A549 (cell line): ENCODE results near the gene ZNF536. TPM values are rescaled to one million over a fixed set of nuclear protein-coding genes. Genes with fewer than 3 reads are reported as not detected.
A peak's percentile ranks its signal among the peaks of the same experiment; 100 is the strongest.
"Not testable (repeated sequence)": the region's sequence is repeated elsewhere in the genome, so short reads cannot be mapped to it uniquely, and the experiment has no call there.

ENCODE experiments used
- ATAC-seq, 2 experiments: fragments of 200-7000 bp in 1 of 2; fragments of >200 bp in 1 of 2; cut with Nextera tagmentation in 1 of 2; cut with Tn5 transposase in 1 of 2; 3 replicates each; pipeline versions ENCODE4 v1.8.0 to v1.9.1; 2018 to 2020; ENCODE audit warnings: mild to moderate bottlenecking in 1 of 2, moderate library complexity in 1 of 2
- CTCF ChIA-PET: fragments of 300-600 bp; sonication (Branson Sonifier 250); formaldehyde crosslinking; extraction: SDS; loops from one replicate; lab custom pipeline; 2021; ENCODE audit warnings: antibody characterized with exemption, inconsistent platforms; lab: Yijun Ruan, JAX
- POLR2A ChIA-PET: fragments of 350-600 bp; formaldehyde crosslinking; extraction: SDS; loops from one replicate; lab custom pipeline; 2021; ENCODE audit warnings: antibody characterized with exemption, inconsistent platforms; lab: Yijun Ruan, JAX
- DNase-seq, 2 experiments: peaks; one replicate each; pipeline versions ENCODE4 v3.0.0 to v3.0.0-alpha.2; 2011 to 2016; ENCODE audit warnings: low read depth in 1 of 2, low spot score in 1 of 2
- FAIRE-seq: peaks from 2 replicates; lab custom pipeline; 2011; peaks lifted over from hg19 to GRCh38; lab: Jason Lieb, UNC
- H3K27ac ChIP-seq, 2 experiments: fragments of >200 bp; sonication (Bioruptor Twin); formaldehyde crosslinking; 3 replicates each; pipeline ENCODE4 v1.5.1; 2016 to 2017
- H3K4me1 ChIP-seq: fragments of >200 bp; sonication (Bioruptor Twin); formaldehyde crosslinking; 3 replicates; pipeline ENCODE4 v1.6.1; 2016
- H3K4me2 ChIP-seq: fragments of >200 bp; sonication (Bioruptor Twin); formaldehyde crosslinking; 3 replicates; pipeline ENCODE4 v1.6.1; 2016
- H3K4me3 ChIP-seq: fragments of >200 bp; sonication (Bioruptor Twin); formaldehyde crosslinking; 3 replicates; pipeline ENCODE4 v1.5.1; 2016
- H3K9me3 ChIP-seq: fragments of >200 bp; sonication (Bioruptor Twin); formaldehyde crosslinking; 3 replicates; pipeline ENCODE4 v1.6.1; 2016
- ATOH8 ChIP-seq: fragments of 250-450 bp; sonication (Bioruptor Pico); IDR thresholded peaks from 2 replicates; pipeline ENCODE4 v1.5.0; 2020; ENCODE audit warnings: low read depth, mild to moderate bottlenecking, moderate library complexity
- CTCF ChIP-seq: fragments of >200 bp; sonication (Bioruptor Twin); formaldehyde crosslinking; IDR thresholded peaks from 3 replicates; pipeline ENCODE4 v1.5.1; 2016
- EHMT2 ChIP-seq: fragments of 200-600 bp; sonication (generic); IDR thresholded peaks from 2 replicates; pipeline ENCODE4 v1.6.1; 2016; ENCODE audit warnings: antibody characterized with exemption, low read depth, mild to moderate bottlenecking, moderate library complexity
- ELK1 ChIP-seq: fragments of 150-350 bp; IDR thresholded peaks from 2 replicates; pipeline ENCODE4 v1.6.1; 2014; ENCODE audit warnings: low read depth, mild to moderate bottlenecking, low read length
- EP300 ChIP-seq, 2 experiments: fragments of >200 bp; sonication (Bioruptor Twin); formaldehyde crosslinking; IDR thresholded peaks; 2 replicates in 1 of 2; 3 replicates in 1 of 2; pipeline ENCODE4 v1.6.1; 2016 to 2017
- FOSL2 ChIP-seq, 2 experiments: fragments of 450-650 bp in 1 of 2; fragments of >200 bp in 1 of 2; sonication (Bioruptor Twin) in 1 of 2; formaldehyde crosslinking; IDR thresholded peaks; 2 replicates each; pipeline versions ENCODE4 v1.5.0 to v1.6.1; 2016 to 2020; ENCODE audit warnings: mild to moderate bottlenecking in 1 of 2, moderate library complexity in 1 of 2
- HMGXB4 ChIP-seq: fragments of 250-450 bp; sonication (Bioruptor Pico); IDR thresholded peaks from 2 replicates; pipeline ENCODE4 v1.5.0; 2021; ENCODE audit warnings: mild to moderate bottlenecking, moderate library complexity, borderline replicate concordance
- JUNB ChIP-seq: fragments of >200 bp; sonication (Bioruptor Twin); formaldehyde crosslinking; IDR thresholded peaks from 2 replicates; pipeline ENCODE4 v1.6.1; 2016
- MAZ ChIP-seq: fragments of 150-350 bp; IDR thresholded peaks from 2 replicates; pipeline ENCODE4 v1.6.1; 2014; ENCODE audit warnings: antibody characterized with exemption, low read depth, low read length, borderline replicate concordance
- NR3C1 ChIP-seq: fragments of >200 bp; sonication (Bioruptor Twin); formaldehyde crosslinking; IDR thresholded peaks from 3 replicates; pipeline ENCODE4 v1.6.1; 2017
- REST ChIP-seq: fragments of 200-600 bp; sonication (generic); IDR thresholded peaks from 2 replicates; pipeline ENCODE4 v1.6.1; 2016; ENCODE audit warnings: antibody characterized with exemption, mild to moderate bottlenecking, moderate library complexity
- TP53 ChIP-seq: fragments of 250-450 bp; sonication (Bioruptor Pico); IDR thresholded peaks from 2 replicates; pipeline ENCODE4 v1.5.0; 2021; ENCODE audit warnings: mild to moderate bottlenecking, moderate library complexity
- ZFP36 ChIP-seq: fragments of 450-650 bp; IDR thresholded peaks from 2 replicates; pipeline ENCODE4 v1.6.1; 2014; ENCODE audit warnings: borderline replicate concordance; ENCODE audit not compliant: partially characterized antibody
- ZSCAN20 ChIP-seq: fragments of 250-450 bp; sonication (Bioruptor Pico); IDR thresholded peaks from 2 replicates; pipeline ENCODE4 v1.8.0; 2022; ENCODE audit warnings: mild to moderate bottlenecking, moderate library complexity
- WGBS: methylation state at CpG from one replicate; pipeline ENCODE4 v1.1.6; 2017; ENCODE audit errors: missing lambda C conversion rate; 5-methylcytosine and 5-hydroxymethylcytosine counted together
- polyA plus RNA-seq, 4 experiments: library from polyadenylated mRNA; depleted of rRNA in 3 of 4; stranded (reverse); fragments of >200 nt; fragmentation: RNase III in 1 of 4; extraction: RNeasy Plus Mini Kit Qiagen cat#74134 plus additional on column Dnase treatment in 1 of 4; gene quantifications; 2 replicates in 3 of 4; 3 replicates in 1 of 4; pipeline ENCODE4 v1.2.3, GENCODE V29; 2011 to 2017

Gene ZNF536
- polyA plus RNA-seq, 2 of the 4 experiments (the other 2 are of a cell fraction): not detected

- ChIA-PET POLR2A (interaction anchor here (0.6 kb wide), 1 partner anchor 36 kb away, joined by 4 read pairs; no protein-coding TSS in a partner anchor), CTCF (interaction anchor here (0.6 kb wide), 1 partner anchor 305 kb away, joined by 3 read pairs; no protein-coding TSS in a partner anchor)
- no peak for TF ChIP-seq HMGXB4 (CRISPR knock-in tag)
- TF ChIP-seq ZSCAN20 (CRISPR knock-in tag): no peak
- TF ChIP-seq EHMT2: no peak
- Histone ChIP-seq H3K4me1 (no peaks in the 10 kb centered on the region), H3K27ac (no peak overlapping the region), H3K4me3 (no peak overlapping the region), H3K4me2 (no peak overlapping the region), H3K9me3 (no peaks in the 10 kb centered on the region)
- DNase-seq (no peak), ATAC-seq (no peak), FAIRE-seq (no peak)
- WGBS: 0% methylated on average over 2 of the region's 2 CpGs
These were observed 44.2 kb downstream of the ZNF536 start for GRCh38 chr19:30416375-30416774.

- H3K9me3 ChIP-seq, H3K27ac ChIP-seq, H3K4me2 ChIP-seq, POLR2A ChIA-PET, FAIRE-seq, H3K4me3 ChIP-seq, ATAC-seq, CTCF ChIA-PET, H3K4me1 ChIP-seq: not testable (repeated sequence)
- WGBS: 5% methylated on average over 4 of the region's 4 CpGs
- peak in 1 of 2 experiments; percentile 37 for DNase-seq
These were observed 45.0 kb downstream of the ZNF536 start for GRCh38 chr19:30417166-30417565.

GRCh38 chr19:30419568-30420180 is 47.5 kb downstream of the ZNF536 start:
- POLR2A ChIA-PET: no interaction called here
- CTCF ChIA-PET: interaction anchor here (1.5 kb wide), 2 partner anchors 9 to 22 kb away, joined by 3 read pairs; no protein-coding TSS in a partner anchor
- no peak overlapping the region for H3K4me3 ChIP-seq
- no peaks in the 10 kb centered on the region for H3K9me3 ChIP-seq
- 0 out of 3 replicates have a peak overlapping the region, but pooled peaks have one; percentile 4 for H3K4me2 ChIP-seq
- no peaks in the 10 kb centered on the region for H3K4me1 ChIP-seq
- ATAC-seq: peak; percentile 69 to 78; a peak in 5 of 6 replicates
- 12% methylated on average over 15 of the region's 15 CpGs for WGBS
- H3K27ac ChIP-seq: no peak overlapping the region
- no peak for DNase-seq
- FAIRE-seq: peak; percentile 76
- TF ChIP-seq FOSL2 (IDR thresholded peaks at IDR 0.05) (no peak), FOSL2 (CRISPR knock-in tag; IDR thresholded peaks at IDR 0.05) (peak; percentile 34; the same call in 1 of the 2 replicates), EP300 (IDR thresholded peaks at IDR 0.05) (no peak)

GRCh38 chr19:30420316-30420715 is 48.1 kb downstream of the ZNF536 start:
- Histone ChIP-seq H3K4me1 (no peaks in the 10 kb centered on the region), H3K9me3 (no peaks in the 10 kb centered on the region), H3K27ac (no peak overlapping the region), H3K4me2 (no peak overlapping the region), H3K4me3 (no peak overlapping the region)
- DNase-seq (no peak), FAIRE-seq (no peak), ATAC-seq (no peak)
- 77% methylated on average over 8 of the region's 8 CpGs for WGBS
- ChIA-PET POLR2A (no interaction called here), CTCF (interaction anchor here (1.5 kb wide), 1 partner anchor 9 kb away, joined by 3 read pairs; no protein-coding TSS in a partner anchor)
- no peak for TF ChIP-seq TP53 (CRISPR knock-in tag)

- Histone ChIP-seq H3K4me3 (no peak overlapping the region), H3K4me1 (no peaks in the 10 kb centered on the region), H3K4me2 (no peak overlapping the region), H3K27ac (no peak overlapping the region), H3K9me3 (no peaks in the 10 kb centered on the region)
- ATAC-seq: no peak
- POLR2A ChIA-PET: no interaction called here
- CTCF ChIA-PET: interaction anchor here (1.5 kb wide), 1 partner anchor 8 kb away, joined by 3 read pairs; no protein-coding TSS in a partner anchor
- DNase-seq: no peak
- no peak for FAIRE-seq
- WGBS: 35% methylated on average over 10 of the region's 10 CpGs
- no peak for TF ChIP-seq NR3C1
- no peak for TF ChIP-seq ELK1
- TF ChIP-seq ZFP36: no peak
- no peak for TF ChIP-seq ZSCAN20 (CRISPR knock-in tag)
- TF ChIP-seq JUNB: no peak
- no peak for TF ChIP-seq ATOH8 (CRISPR knock-in tag)
- TF ChIP-seq CTCF: no peak
- no peak for TF ChIP-seq MAZ
- TF ChIP-seq REST: no peak
These were observed 48.7 kb downstream of the ZNF536 start for GRCh38 chr19:30420881-30421280.
